Loucy (cell line): Measurements from ENCODE around the gene ALPG.
"Not testable (repeated sequence)": the region's sequence is repeated elsewhere in the genome, so short reads cannot be mapped to it uniquely, and the experiment has no call there.

Experiments
- H2AFZ ChIP-seq: fragments of 200-600 bp; sonication (generic); 2 replicates; pipeline ENCODE4 v1.6.0; 2016; ENCODE audit warnings: antibody characterized with exemption, mild to moderate bottlenecking, low read length, moderate library complexity
- H3F3A ChIP-seq: fragments of 200-600 bp; 2 replicates; pipeline ENCODE4 v1.6.0; 2016; ENCODE audit warnings: antibody characterized with exemption, low read depth, mild to moderate bottlenecking
- H3K27me3 ChIP-seq: fragments of 200-600 bp; sonication (generic); 2 replicates; pipeline ENCODE4 v1.6.1; 2014; ENCODE audit warnings: low read length, mild to moderate bottlenecking; ENCODE audit not compliant: insufficient read depth, poor library complexity, severe bottlenecking
- H3K36me3 ChIP-seq: fragments of 200-600 bp; sonication (generic); 2 replicates; pipeline ENCODE4 v1.6.1; 2016; ENCODE audit warnings: low read length; ENCODE audit not compliant: insufficient read depth
- H3K4me1 ChIP-seq: fragments of 200-600 bp; sonication (generic); 2 replicates; pipeline ENCODE4 v1.5.1; 2014; ENCODE audit warnings: low read length, mild to moderate bottlenecking; ENCODE audit not compliant: insufficient read depth, poor library complexity, severe bottlenecking
- H3K4me2 ChIP-seq: fragments of 200-600 bp; sonication (generic); 2 replicates; pipeline ENCODE4 v1.6.0; 2014; ENCODE audit warnings: antibody characterized with exemption, low read length, low read depth, mild to moderate bottlenecking; ENCODE audit not compliant: poor library complexity, severe bottlenecking
- H3K4me3 ChIP-seq: fragments of 200-600 bp; sonication (generic); 2 replicates; pipeline ENCODE4 v1.5.1; 2014; ENCODE audit warnings: low read length, mild to moderate bottlenecking, mixed read lengths; ENCODE audit not compliant: poor library complexity, severe bottlenecking
- H3K79me2 ChIP-seq: fragments of 200-600 bp; sonication (generic); 2 replicates; pipeline ENCODE4 v1.6.1; 2014; ENCODE audit warnings: low read length; ENCODE audit not compliant: insufficient read depth
- H3K9ac ChIP-seq: fragments of 200-600 bp; sonication (generic); 2 replicates; pipeline ENCODE4 v1.6.0; 2014; ENCODE audit warnings: mild to moderate bottlenecking, low read depth, low read length, moderate library complexity; ENCODE audit not compliant: poor library complexity, severe bottlenecking
- H3K9me2 ChIP-seq: fragments of 200-600 bp; sonication (generic); replicated peaks from 2 replicates; pipeline ENCODE4 v1.6.1; 2016; ENCODE audit warnings: low read depth, low read length, mixed read lengths
- H3K9me3 ChIP-seq: fragments of 200-600 bp; sonication (generic); 2 replicates; pipeline ENCODE4 v1.6.1; 2014; ENCODE audit warnings: mild to moderate bottlenecking, antibody characterized with exemption, low read length, low read depth; ENCODE audit not compliant: insufficient read depth
- H4K20me1 ChIP-seq: fragments of 200-600 bp; sonication (generic); 2 replicates; pipeline ENCODE4 v1.6.0; 2014; ENCODE audit warnings: antibody characterized with exemption, low read length, mild to moderate bottlenecking; ENCODE audit not compliant: insufficient read depth, poor library complexity, severe bottlenecking
- EZH2phosphoT487 ChIP-seq: fragments of 200-600 bp; IDR thresholded peaks from 2 replicates; pipeline ENCODE4 v1.6.1; 2018; ENCODE audit warnings: antibody characterized with exemption, mild to moderate bottlenecking, moderate library complexity, borderline replicate concordance
- TF ChIP-seq, protein P1 (sequence below): fragments of 200-600 bp; sonication (generic); conservative IDR thresholded peaks from 2 replicates; pipeline ENCODE4 v1.5.1; 2014; ENCODE audit warnings: mild to moderate bottlenecking, antibody characterized with exemption, low read length

ALPG gene

DNA sequence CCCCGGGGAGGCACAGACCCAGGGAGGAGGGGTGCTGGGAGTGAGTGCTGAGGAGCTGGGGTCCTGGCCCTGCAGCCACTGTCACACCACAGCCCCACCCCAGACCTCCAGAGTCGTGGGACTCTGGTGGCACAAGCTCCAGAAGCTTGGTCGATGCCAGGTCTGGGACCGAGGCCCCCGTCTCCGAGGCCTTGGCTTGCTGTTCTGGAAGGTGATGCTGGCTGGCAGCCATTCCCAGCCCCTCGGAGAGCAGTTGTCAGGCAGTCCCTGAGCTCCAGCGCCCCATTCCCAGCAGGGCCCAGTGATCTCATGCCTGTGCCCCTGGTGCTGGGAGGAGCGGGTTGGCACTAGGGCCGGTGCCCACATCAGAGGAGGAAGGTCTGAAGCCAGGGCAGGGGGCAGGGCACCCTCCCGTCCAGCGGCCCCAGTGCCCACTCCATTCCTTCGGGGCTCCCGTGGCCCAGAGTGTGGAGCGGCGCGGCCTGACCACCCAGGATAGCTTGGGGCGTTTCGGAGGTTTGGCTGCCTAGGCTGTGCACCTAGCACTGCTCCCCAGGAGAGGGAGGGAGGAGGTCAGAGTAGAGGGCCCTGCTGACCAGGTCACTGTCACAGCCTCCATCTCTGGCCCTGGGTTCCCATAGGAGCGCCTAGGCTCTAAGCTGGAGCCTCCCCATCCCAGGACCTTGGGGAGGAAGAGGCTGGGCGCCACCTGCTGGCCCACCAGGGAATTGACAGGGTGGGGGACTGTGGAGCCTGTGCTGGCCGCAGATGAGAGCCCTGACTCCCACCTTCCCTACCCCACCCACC lies 32.5 kb downstream of the ALPG start:
- Histone ChIP-seq H3K4me1 (peaks cover 3% of the 10 kb centered on the region), H3K4me3 (no peak overlapping the region), H4K20me1 (no peaks in the 10 kb centered on the region), H2AFZ (no peak overlapping the region), H3K27me3 (no peaks in the 10 kb centered on the region), H3F3A (no peaks in the 10 kb centered on the region), H3K9ac (no peak overlapping the region), H3K79me2 (no peaks in the 10 kb centered on the region), H3K36me3 (no peaks in the 10 kb centered on the region), H3K9me3 (no peaks in the 10 kb centered on the region), H3K9me2 (no peaks in the 10 kb centered on the region), H3K4me2 (no peak overlapping the region)
- TF ChIP-seq, protein P1, sequence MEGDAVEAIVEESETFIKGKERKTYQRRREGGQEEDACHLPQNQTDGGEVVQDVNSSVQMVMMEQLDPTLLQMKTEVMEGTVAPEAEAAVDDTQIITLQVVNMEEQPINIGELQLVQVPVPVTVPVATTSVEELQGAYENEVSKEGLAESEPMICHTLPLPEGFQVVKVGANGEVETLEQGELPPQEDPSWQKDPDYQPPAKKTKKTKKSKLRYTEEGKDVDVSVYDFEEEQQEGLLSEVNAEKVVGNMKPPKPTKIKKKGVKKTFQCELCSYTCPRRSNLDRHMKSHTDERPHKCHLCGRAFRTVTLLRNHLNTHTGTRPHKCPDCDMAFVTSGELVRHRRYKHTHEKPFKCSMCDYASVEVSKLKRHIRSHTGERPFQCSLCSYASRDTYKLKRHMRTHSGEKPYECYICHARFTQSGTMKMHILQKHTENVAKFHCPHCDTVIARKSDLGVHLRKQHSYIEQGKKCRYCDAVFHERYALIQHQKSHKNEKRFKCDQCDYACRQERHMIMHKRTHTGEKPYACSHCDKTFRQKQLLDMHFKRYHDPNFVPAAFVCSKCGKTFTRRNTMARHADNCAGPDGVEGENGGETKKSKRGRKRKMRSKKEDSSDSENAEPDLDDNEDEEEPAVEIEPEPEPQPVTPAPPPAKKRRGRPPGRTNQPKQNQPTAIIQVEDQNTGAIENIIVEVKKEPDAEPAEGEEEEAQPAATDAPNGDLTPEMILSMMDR: peak; percentile 47
- no peak for TF ChIP-seq EZH2phosphoT487

GRCh38 chr2:232439758-232440135 lies 33.1 kb downstream of the ALPG start:
- H3F3A ChIP-seq: no peaks in the 10 kb centered on the region
- no peaks in the 10 kb centered on the region for H3K79me2 ChIP-seq
- H3K27me3 ChIP-seq: no peaks in the 10 kb centered on the region
- H3K4me1 ChIP-seq: peaks cover 3% of the 10 kb centered on the region
- no peak overlapping the region for H2AFZ ChIP-seq
- no peaks in the 10 kb centered on the region for H3K36me3 ChIP-seq
- no peak overlapping the region for H3K4me3 ChIP-seq
- H4K20me1 ChIP-seq: no peaks in the 10 kb centered on the region
- H3K9ac ChIP-seq: no peak overlapping the region
- no peak overlapping the region for H3K4me2 ChIP-seq
- no peaks in the 10 kb centered on the region for H3K9me3 ChIP-seq
- TF ChIP-seq, protein P1: peak; percentile 38
- TF ChIP-seq EZH2phosphoT487: no peak
- H3K9me2 ChIP-seq: no peaks in the 10 kb centered on the region

- H3K4me1 ChIP-seq, H3K4me3 ChIP-seq, H3K27me3 ChIP-seq, H4K20me1 ChIP-seq, H3K79me2 ChIP-seq, H3K9me2 ChIP-seq, H3K36me3 ChIP-seq, H3K9ac ChIP-seq, H3F3A ChIP-seq, H2AFZ ChIP-seq, H3K9me3 ChIP-seq: not testable (repeated sequence)
- H3K4me2 ChIP-seq: peak overlapping the region; percentile 49
- TF ChIP-seq, protein P1: peak; percentile 75
These were observed 33.8 kb downstream of the ALPG start for GRCh38 chr2:232440220-232441018.
